Neural progenitor cell (in vitro differentiated cells): ENCODE results near the gene ACP7. TPM values are rescaled to one million over a fixed set of nuclear protein-coding genes. Genes with fewer than 3 reads are reported as not detected.
"Not testable (repeated sequence)": the region's sequence is repeated elsewhere in the genome, so short reads cannot be mapped to it uniquely, and the experiment has no call there.

Experiments used
- DNase-seq: peaks from one replicate; pipeline ENCODE4 v3.0.0-alpha.2; 2016; ENCODE audit warnings: low spot score
- H2AFZ ChIP-seq: fragments of 200-600 bp; sonication (generic); replicated peaks from 2 replicates; pipeline ENCODE4 v1.6.1; 2016; ENCODE audit warnings: antibody characterized with exemption
- H3F3A ChIP-seq: fragments of 200-600 bp; sonication (generic); 2 replicates; pipeline ENCODE4 v1.6.1; 2016; ENCODE audit warnings: antibody characterized with exemption, low read depth
- H3K27ac ChIP-seq: fragments of 200-600 bp; sonication (generic); 2 replicates; pipeline ENCODE4 v1.5.1; 2016; ENCODE audit warnings: mild to moderate bottlenecking
- H3K27me3 ChIP-seq: fragments of 200-600 bp; sonication (generic); 2 replicates; pipeline ENCODE4 v1.6.1; 2016; ENCODE audit warnings: mild to moderate bottlenecking, moderate library complexity
- H3K36me3 ChIP-seq: fragments of 200-600 bp; sonication (generic); 2 replicates; pipeline ENCODE4 v1.5.1; 2016
- H3K4me1 ChIP-seq: fragments of 200-600 bp; sonication (generic); 2 replicates; pipeline ENCODE4 v1.6.1; 2016; ENCODE audit warnings: mixed run types
- H3K4me2 ChIP-seq: fragments of 200-600 bp; sonication (generic); 2 replicates; pipeline ENCODE4 v1.6.1; 2016
- H3K4me3 ChIP-seq: fragments of 200-600 bp; sonication (generic); 2 replicates; pipeline ENCODE4 v1.5.1; 2016
- H3K79me2 ChIP-seq: fragments of 200-600 bp; sonication (generic); 2 replicates; pipeline ENCODE4 v1.6.1; 2016; ENCODE audit warnings: low read depth
- H3K9ac ChIP-seq: fragments of 200-600 bp; sonication (generic); 2 replicates; pipeline ENCODE4 v1.6.1; 2016
- H3K9me3 ChIP-seq: fragments of 200-600 bp; sonication (generic); 2 replicates; pipeline ENCODE4 v1.5.1; 2016; ENCODE audit warnings: low read depth
- H4K20me1 ChIP-seq: fragments of 200-600 bp; sonication (generic); 2 replicates; pipeline ENCODE4 v1.6.1; 2016; ENCODE audit warnings: low read depth
- H3K27ac Mint-ChIP-seq: 3 replicates; pipeline ENCODE4 v1.8.0; 2021; ENCODE audit warnings: mixed read lengths
- H3K27me3 Mint-ChIP-seq: 2 replicates; pipeline ENCODE4 v1.8.0; 2022; ENCODE audit warnings: low read depth, mild to moderate bottlenecking, inconsistent platforms, moderate library complexity, mixed read lengths; ENCODE audit not compliant: insufficient read depth
- H3K36me3 Mint-ChIP-seq: 3 replicates; pipeline ENCODE4 v1.8.0; 2021; ENCODE audit warnings: mixed read lengths
- H3K4me1 Mint-ChIP-seq: 3 replicates; pipeline ENCODE4 v1.8.0; 2021; ENCODE audit warnings: mixed read lengths
- H3K4me3 Mint-ChIP-seq: 3 replicates; pipeline ENCODE4 v1.8.0; 2021; ENCODE audit warnings: mild to moderate bottlenecking, moderate library complexity, mixed read lengths
- H3K9me3 Mint-ChIP-seq: 3 replicates; pipeline ENCODE4 v1.8.0; 2020; ENCODE audit warnings: mixed read lengths
- EZH2 ChIP-seq: fragments of 200-600 bp; sonication (generic); IDR thresholded peaks from 2 replicates; pipeline ENCODE4 v1.6.1; 2017; ENCODE audit warnings: antibody characterized with exemption, mild to moderate bottlenecking, moderate library complexity
- EZH2phosphoT487 ChIP-seq: fragments of 200-600 bp; sonication (generic); IDR thresholded peaks from 2 replicates; pipeline ENCODE4 v1.6.1; 2017; ENCODE audit warnings: antibody characterized with exemption
- total RNA-seq: library from RNA; depleted of rRNA; stranded (reverse); fragments of >200 nt; gene quantifications from 2 replicates; pipeline ENCODE4 v1.2.3, GENCODE V29; 2015; ENCODE audit warnings: low replicate concordance
- TF ChIP-seq, protein P1 (sequence below): fragments of 200-600 bp; sonication (generic); IDR thresholded peaks from 2 replicates; pipeline ENCODE4 v1.5.1; 2017; ENCODE audit warnings: antibody characterized with exemption, mild to moderate bottlenecking

Gene ACP7
- total RNA-seq, 1 donor from 2014 or later = not detected

DNA sequence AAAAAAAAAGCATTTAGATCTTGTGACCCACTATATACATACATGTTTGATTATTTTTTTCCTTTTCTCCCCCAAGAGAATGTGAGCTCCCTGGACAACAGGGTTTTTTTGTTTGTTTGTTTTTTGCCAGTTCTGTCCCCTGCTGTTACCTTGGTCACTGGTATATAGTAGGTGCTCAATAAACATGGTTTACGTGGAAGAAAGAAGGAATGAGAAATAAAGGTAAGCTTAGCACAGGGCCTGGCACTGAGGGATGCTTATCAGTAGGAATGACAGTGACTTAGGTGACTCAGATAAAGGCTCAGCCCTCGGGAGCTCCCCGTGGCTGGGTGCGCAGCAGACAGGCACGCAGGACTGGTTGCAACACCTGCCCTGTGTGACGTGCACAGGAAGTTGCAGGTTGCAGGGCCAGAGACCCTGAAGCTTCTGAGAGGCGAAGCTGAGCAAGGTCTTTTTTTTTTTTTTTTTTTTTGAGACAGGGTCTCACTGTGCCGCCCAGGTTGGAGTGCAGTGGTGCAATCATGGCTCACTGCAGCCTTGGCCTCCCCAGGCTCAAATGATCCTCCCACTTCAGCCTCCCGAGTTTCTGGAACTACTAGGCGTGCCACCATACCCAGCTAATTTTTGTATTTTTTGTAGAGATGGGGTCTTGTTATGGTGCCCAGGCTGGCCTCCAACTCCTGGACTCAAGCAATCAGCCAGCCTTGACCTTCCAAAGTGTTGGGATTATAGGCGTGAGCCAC lies 31.1 kb downstream of the ACP7 start:
- Histone ChIP-seq H3K27ac (no peak overlapping the region), H3K4me3 (no peak overlapping the region), H3K4me1 (no peaks in the 10 kb centered on the region), H3K9me3 (no peaks in the 10 kb centered on the region), H2AFZ (no peak overlapping the region), H3K4me2 (no peak overlapping the region), H3K27me3 (no peaks in the 10 kb centered on the region), H3K9ac (no peak overlapping the region), H3K79me2 (no peaks in the 10 kb centered on the region), H3K36me3 (no peaks in the 10 kb centered on the region), H3F3A (no peaks in the 10 kb centered on the region), H4K20me1 (no peaks in the 10 kb centered on the region)
- no peak for DNase-seq
- no peak for TF ChIP-seq EZH2
- no peak for TF ChIP-seq EZH2phosphoT487
- TF ChIP-seq, protein P1, sequence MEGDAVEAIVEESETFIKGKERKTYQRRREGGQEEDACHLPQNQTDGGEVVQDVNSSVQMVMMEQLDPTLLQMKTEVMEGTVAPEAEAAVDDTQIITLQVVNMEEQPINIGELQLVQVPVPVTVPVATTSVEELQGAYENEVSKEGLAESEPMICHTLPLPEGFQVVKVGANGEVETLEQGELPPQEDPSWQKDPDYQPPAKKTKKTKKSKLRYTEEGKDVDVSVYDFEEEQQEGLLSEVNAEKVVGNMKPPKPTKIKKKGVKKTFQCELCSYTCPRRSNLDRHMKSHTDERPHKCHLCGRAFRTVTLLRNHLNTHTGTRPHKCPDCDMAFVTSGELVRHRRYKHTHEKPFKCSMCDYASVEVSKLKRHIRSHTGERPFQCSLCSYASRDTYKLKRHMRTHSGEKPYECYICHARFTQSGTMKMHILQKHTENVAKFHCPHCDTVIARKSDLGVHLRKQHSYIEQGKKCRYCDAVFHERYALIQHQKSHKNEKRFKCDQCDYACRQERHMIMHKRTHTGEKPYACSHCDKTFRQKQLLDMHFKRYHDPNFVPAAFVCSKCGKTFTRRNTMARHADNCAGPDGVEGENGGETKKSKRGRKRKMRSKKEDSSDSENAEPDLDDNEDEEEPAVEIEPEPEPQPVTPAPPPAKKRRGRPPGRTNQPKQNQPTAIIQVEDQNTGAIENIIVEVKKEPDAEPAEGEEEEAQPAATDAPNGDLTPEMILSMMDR = no peak
- Mint-ChIP-seq H3K4me3 (no peak overlapping the region), H3K36me3 (no peaks in the 10 kb centered on the region), H3K9me3 (no peaks in the 10 kb centered on the region), H3K27me3 (peaks cover 10% of the 10 kb centered on the region), H3K27ac (no peak overlapping the region), H3K4me1 (peaks cover 5% of the 10 kb centered on the region)

DNA sequence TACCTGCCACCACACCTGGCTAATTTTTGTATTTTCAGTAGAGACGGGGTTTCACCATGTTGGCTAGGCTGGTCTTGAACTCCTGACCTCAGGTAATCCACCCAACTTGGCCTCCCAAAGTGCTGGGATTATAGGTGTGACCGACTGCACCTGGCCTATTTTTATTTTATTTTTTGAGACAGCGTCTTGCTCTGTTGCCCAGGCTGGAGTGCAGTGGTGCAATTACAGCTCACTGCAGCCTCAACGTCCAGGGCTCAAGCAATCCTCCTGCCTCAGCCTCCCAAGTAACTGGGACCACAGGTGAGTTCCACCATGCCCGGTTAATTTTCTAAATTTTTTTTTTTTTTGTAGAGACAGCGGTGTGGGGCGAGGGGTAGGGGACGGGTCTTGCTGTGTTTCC lies 32.9 kb downstream of the ACP7 start:
- not testable (repeated sequence) for H3K4me2 ChIP-seq, H3K9me3 ChIP-seq, H3F3A ChIP-seq, H3K36me3 ChIP-seq, H3K4me3 Mint-ChIP-seq, H3K9ac ChIP-seq, H3K27ac Mint-ChIP-seq, H3K9me3 Mint-ChIP-seq, DNase-seq, H2AFZ ChIP-seq, H3K27me3 ChIP-seq, H4K20me1 ChIP-seq, H3K79me2 ChIP-seq, H3K36me3 Mint-ChIP-seq, H3K4me1 Mint-ChIP-seq, H3K4me1 ChIP-seq, H3K27ac ChIP-seq, H3K4me3 ChIP-seq
- peaks cover 13% of the 10 kb centered on the region for H3K27me3 Mint-ChIP-seq

DNA sequence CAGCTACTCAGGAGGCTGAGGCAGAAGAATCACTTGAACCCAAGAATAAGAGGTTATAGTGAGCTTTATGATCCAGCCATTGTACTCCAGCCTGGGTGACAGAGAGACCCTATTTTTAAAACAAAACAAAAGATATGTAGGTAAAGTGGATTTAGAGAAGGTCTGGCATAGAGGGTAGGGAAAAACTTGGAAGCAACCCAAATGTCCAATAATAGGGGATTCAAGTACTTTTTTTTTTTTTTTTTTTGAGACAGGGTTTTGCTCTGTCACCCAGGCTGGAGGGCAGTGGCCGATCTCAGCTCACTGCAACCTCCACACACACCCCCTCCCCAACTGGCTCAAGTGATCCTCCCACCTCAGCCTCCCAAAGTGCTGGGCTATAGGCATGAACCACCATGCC lies 35.7 kb downstream of the ACP7 start:
- Mint-ChIP-seq H3K4me1 (peaks cover 4% of the 10 kb centered on the region), H3K9me3 (no peaks in the 10 kb centered on the region), H3K27ac (no peak overlapping the region), H3K27me3 (peaks cover 6% of the 10 kb centered on the region), H3K36me3 (no peaks in the 10 kb centered on the region), H3K4me3 (no peak overlapping the region)
- Histone ChIP-seq H3K27me3 (no peaks in the 10 kb centered on the region), H2AFZ (no peak overlapping the region), H3K27ac (no peak overlapping the region), H3K4me2 (no peak overlapping the region), H3K9me3 (no peaks in the 10 kb centered on the region), H4K20me1 (no peaks in the 10 kb centered on the region), H3K36me3 (no peaks in the 10 kb centered on the region), H3K9ac (no peak overlapping the region), H3K4me3 (no peak overlapping the region), H3K79me2 (no peaks in the 10 kb centered on the region), H3K4me1 (no peaks in the 10 kb centered on the region), H3F3A (peaks cover 12% of the 10 kb centered on the region)
- no peak for DNase-seq
- no peak for TF ChIP-seq EZH2phosphoT487
- TF ChIP-seq, protein P1 = no peak
- no peak for TF ChIP-seq EZH2

DNA sequence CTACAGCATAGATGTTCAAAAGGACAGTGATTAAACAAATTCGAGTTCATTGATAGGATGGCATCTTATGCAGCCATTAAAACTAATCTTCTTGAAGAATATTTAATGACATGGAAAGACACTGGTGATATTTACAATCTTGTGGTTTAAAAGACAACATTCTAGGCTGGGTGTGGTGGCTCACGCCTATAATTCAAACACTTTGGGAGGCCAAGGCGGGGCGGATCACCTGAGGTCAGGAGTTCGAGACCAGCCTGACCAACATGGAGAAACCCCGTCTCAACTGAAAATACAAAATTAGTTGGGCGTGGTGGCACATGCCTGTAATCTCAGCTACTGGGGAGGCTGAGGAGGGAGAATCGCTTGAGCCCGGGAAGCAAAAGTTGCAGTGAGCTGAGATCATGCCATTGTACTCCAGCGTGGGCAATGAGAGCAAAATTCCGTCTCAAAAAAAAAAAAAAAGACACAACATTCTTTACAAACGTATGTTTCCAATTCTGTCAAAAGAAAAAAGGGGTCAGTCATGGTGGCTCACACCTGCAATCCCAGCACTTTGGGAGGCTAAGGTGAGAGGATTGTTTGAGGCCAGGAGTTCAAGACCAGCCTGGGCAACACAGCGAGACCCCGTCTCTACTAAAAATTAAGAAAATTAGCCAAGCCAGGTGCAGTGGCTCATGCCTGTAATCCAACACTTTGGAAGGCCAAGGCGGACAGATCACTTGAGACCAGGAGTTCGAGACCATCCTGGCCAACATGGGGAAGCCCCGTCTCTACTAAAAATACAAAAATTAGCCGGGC lies 39.0 kb downstream of the ACP7 start:
- TF ChIP-seq EZH2phosphoT487 (no peak), EZH2 (no peak)
- TF ChIP-seq, protein P1 = no peak

More for the DNA sequence above, 39.0 kb downstream of the ACP7 start:
- Mint-ChIP-seq H3K9me3 (no peaks in the 10 kb centered on the region), H3K4me3 (no peak overlapping the region), H3K4me1 (peaks cover 30% of the 10 kb centered on the region), H3K27me3 (peaks cover 3% of the 10 kb centered on the region), H3K27ac (no peak overlapping the region), H3K36me3 (no peaks in the 10 kb centered on the region)
- Histone ChIP-seq H3F3A (peaks cover 19% of the 10 kb centered on the region), H3K27me3 (no peaks in the 10 kb centered on the region), H3K9me3 (no peaks in the 10 kb centered on the region), H3K4me2 (no peak overlapping the region), H3K4me3 (no peak overlapping the region), H3K9ac (no peak overlapping the region), H4K20me1 (peaks cover 22% of the 10 kb centered on the region), H3K4me1 (peaks cover 11% of the 10 kb centered on the region), H3K36me3 (no peaks in the 10 kb centered on the region), H2AFZ (no peak overlapping the region), H3K27ac (no peak overlapping the region), H3K79me2 (peaks cover 24% of the 10 kb centered on the region)
- no peak for DNase-seq
